Skeletal muscle cell (primary cell): ENCODE results near the gene CPEB2.

Source experiments
- DNase-seq: peaks from one replicate; pipeline ENCODE4 v3.0.0-alpha.2; 2010; ENCODE audit warnings: low read depth
- H3K4me3 ChIP-seq: 2 replicates; pipeline ENCODE4 v1.5.1; 2011; ENCODE audit warnings: low read depth, mild to moderate bottlenecking, control low read depth, low read length, moderate library complexity

CPEB2 gene

DNA sequence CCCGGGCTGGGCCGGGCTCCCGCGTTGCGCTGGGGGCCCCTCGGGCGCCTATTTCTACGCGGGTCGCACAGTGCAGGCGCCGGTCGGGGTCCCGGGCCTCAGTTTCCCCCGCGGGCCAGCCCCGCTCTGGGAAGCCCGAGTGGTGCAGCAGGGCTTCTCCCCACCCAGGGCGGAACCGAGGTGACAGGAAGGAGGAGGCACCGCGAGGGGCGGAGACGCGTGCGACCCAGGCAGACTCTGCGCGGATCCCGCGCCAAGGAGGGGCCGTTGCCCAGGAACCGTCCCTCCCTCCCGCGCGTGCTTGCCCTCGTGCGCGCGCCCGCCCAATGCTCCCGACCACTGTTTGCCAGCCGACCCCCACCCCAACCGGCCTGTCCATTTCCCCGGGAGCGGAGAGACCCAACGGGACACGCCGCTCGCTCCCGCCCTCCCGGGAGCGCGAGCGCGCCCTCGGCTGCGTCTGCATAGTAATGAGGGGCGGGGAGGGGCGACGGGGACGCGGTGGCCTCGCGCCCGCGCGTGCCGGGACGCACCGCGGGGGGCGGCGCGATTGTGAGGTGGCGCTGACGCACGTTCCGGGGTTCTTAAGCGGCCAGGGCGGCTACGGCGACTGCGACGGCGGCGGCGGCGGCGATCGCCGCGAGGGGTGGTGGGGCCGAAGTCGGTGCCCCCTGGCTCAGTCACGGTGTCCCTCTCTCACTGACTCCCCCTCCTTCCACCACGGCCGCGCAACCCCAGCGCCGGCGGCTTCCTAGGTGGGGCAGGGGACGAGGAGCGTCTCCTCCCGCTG lies at the start of gene CPEB2:
TSS of gene CPEB2 (plus strand) at position 613 of the 790 bp plus-strand sequence. CDS start 193 bp downstream, outside the sequence.
- DNase-seq, result peak; percentile 96
- peak within 1 kb of the TSS; percentile 87 for H3K4me3 ChIP-seq

DNA sequence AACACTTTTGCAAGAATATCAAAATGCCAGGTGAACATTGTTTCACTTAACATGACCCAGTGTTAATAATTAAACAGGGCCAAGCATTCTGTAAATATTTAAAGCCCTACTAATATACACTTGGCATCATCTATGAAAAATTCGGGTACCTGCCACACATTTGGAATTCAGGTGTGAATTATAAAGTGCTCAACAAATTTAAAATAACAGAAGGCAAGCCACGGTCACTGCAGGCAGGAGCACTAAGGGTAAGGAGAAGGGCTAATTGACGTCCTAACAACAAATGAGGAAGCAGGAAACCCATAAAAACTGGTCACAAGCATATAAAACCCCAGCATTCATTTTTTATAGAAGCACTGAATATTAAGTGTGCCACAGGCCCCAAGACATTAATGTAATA lies 43.8 kb upstream of the CPEB2 start:
- no peak overlapping the region for H3K4me3 ChIP-seq
- no peak for DNase-seq

DNA sequence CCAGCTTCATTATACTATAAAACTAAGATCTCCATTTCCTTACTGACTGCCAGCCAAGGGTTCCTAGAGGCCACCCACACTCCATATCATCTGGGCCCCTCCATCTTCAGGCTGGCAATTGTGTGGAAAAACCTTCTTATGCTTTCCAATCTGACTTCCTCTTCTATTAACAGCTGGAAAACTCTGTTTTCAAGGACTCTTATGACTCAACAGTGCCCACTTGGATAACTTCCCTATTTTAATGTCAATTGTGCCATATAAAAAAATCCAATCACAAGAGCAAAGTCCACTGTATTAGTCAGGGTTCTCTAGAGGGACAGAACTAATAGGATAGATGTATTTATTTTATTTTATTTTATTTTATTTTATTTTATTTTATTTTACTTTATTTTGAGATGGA lies 41.0 kb upstream of the CPEB2 start:
- no peak for DNase-seq
- H3K4me3 ChIP-seq, result no peak overlapping the region

DNA sequence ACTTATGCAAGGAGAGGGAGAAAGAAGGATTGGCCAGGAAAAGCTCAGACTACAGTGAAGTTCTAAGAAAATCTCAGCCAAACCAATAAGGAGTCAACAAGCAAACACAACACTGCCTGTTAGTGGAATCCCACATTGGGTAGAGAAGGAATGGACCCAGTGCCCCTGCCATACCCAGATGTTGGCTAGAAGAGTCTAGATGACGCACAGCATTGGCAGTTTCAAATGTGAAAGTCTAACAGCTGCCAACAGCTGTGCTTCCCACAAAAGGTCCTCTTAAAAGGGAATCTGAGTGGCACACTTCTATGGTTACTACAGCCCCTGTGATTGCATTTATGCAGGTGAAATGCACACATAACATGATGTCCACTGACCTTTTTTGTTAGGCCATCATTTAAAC lies 37.2 kb upstream of the CPEB2 start:
- DNase-seq, result no peak
- no peak overlapping the region for H3K4me3 ChIP-seq

DNA sequence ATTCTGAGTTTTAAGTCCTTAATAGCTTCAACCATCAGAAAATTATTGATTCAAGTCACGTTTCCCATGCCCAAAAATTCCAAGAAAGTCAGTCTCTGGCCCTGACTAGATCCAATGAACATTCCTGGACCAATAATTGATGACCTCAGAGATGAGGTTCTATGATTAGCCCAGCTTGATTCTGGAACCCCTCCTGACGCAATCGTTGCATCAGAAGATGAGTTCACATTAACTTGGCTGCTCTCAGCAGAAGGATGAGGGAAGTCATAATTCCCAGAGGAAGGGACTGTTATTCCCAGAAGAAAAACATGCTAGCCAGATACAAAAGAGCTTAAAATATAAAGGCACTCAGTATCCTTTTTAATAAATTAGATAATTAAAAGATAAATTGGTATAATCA lies 34.3 kb upstream of the CPEB2 start:
- H3K4me3 ChIP-seq, result no peak overlapping the region

DNA sequence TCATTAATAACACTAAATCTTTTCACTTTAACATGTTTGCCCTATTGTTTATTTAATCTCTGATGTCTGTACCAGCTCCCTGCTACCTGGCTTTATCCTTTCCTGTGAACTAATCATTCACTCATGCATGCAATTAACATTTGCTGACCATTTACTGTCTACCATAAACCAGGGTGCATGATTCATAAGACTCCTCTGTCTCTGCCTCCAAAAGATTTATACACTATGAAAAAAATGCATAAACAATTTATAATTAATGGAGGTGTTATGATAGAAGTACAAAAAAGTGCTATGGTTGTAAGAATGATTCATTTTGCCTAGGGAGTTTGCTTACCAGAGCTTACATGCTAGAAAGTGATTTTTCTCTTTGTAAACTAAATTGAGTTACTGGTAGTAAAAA lies 24.5 kb upstream of the CPEB2 start:
- no peak for DNase-seq
- H3K4me3 ChIP-seq, result no peak overlapping the region

More for the DNA sequence above, 34.3 kb upstream of the CPEB2 start:
- peak; percentile 15 for DNase-seq

DNA sequence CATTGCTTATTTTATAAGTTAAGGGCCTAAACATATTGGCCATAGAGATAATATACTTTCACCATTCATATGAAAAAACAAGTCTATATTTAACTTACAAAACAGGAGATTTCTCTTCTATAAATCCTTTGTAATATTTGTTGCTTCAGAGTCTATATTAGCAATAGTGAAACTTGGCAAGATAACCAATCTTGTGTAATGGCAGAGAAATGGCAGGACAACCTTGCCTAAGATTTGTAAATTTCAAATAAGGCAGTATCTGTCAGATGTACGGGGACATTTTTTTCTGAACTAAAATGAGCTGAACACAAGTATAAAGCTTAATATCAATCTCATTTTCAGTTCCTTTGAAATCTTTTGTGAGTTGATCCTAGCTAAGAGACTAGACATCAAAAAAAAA lies 17.8 kb upstream of the CPEB2 start:
- H3K4me3 ChIP-seq, result no peak overlapping the region
- no peak for DNase-seq

DNA sequence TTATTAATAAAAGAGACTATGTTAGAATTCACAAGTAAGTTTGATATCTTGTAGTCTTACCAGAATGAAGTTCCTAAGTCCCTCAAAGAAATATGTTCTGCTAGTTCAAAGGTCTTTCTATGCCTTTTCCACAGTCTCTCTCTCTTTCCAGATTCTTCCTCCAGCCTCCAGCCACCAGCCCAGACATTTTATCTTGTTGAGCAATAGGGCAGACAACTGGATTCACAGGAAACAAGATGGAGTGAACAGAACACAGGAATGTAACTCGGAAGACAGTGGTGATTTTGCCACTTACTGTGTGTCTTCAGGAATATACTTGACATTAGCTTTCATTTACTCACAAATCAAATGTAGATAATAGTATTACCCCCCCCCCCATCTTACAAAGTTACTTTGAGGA lies 17.1 kb upstream of the CPEB2 start:
- DNase-seq, result no peak
- H3K4me3 ChIP-seq, result no peak overlapping the region

DNA sequence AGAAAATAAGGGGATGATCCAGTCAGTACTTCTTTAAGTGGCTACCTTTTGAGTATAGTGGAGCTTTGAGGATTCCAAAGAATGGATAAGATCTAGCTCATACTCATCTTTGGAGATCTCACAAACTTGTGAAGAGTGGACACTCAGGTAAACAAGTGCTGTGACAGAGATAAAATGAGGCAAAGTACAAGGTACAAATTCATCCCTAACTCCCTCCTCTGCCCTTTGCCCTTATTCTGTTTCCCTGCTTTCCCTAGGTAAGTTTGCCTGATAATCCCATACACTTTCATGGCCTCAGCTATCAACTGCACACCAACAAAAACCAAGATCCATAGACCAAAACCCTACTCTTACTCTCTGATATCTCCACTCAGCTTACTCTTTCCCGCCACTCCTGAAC lies 16.4 kb upstream of the CPEB2 start:
- H3K4me3 ChIP-seq, result no peak overlapping the region

DNA sequence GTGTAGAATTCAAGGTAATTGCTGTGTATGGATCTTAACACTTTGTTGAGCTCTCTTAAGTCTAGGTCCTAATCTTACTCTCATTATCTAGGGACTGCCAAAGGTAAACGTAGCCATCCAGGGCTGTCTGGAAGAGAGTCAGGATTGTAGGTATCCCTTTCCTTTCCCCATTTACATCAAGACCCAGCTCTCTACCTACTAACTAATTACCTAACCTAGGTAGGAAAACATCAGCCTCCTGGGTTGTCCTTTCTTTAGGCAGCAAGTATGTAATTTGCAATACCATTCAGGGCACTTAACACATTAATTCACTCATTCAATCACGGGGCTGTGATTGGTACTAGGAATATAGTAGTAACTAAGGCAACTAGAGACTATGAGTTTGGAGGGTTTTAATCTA lies 15.2 kb upstream of the CPEB2 start:
- no peak for DNase-seq
- no peak overlapping the region for H3K4me3 ChIP-seq

More for the DNA sequence above, 16.4 kb upstream of the CPEB2 start:
- DNase-seq, result no peak

DNA sequence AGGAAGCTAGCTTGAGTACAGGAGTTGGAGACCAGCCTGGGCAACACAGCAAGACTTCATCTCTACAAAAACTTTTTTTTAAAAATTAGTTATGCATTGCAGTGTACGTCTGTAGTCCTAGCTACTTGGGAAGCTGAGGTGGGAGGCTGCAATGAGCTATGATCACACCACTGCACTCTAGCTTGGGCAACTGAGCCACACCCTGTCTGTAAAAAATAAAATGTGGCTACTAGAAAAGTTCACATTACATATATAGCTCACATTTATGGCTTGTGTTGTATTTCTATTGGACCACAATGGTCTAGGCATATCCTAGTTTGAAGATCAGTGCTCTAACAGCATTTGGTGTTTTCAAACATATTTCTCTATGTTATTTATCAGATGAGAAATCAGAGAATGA lies 11.8 kb upstream of the CPEB2 start:
- DNase-seq, result no peak
- no peak overlapping the region for H3K4me3 ChIP-seq

DNA sequence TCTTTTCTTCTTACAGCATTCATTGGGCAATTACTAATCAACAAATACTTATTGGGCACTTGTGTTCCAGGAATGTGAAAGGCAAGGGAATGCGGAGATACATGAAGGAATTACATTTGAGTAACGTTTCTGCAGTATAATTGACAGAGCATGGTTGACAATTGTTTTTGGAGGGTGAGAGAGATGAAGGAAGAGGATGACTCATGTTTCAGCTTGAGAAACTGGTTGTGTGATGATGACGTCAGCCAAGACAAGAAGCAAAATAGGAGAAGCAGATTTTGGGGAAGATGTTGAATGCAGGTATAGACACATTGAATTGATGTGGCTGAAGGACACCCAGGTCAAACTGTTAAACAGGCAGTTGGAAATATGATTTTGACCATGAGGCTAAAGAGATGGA lies 8.0 kb upstream of the CPEB2 start:
- no peak for DNase-seq
- H3K4me3 ChIP-seq, result no peak overlapping the region

DNA sequence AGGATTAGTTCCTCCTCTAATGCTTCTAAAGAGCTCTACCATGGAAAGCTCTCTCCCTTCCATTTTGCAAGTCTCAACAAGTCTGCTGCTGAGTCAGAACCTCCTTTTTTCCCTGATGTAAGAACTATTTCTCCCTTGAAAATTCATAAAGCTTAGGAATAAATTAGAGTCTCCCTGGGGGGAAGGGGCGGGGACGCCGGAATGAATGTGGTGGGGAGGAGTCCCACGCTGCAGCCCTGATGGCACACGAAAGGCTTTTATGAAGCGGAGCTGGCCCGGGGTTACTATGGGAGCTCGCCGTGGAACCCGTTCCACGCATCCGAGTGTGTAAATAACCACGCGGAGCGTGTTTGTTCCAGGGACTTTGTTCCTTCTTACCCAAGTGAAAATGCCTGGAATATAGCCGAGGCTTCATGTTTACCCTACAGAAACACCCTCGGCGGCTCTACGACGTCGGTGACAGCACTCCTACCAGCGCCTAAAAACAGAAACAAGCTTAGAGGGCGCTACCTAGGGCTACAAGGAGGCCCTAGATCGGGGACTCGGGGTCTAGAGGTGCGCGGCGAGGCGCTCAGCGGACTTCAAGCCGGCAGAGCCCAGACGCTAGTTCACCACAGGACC lies 923 bp upstream of the CPEB2 start:
- DNase-seq, result peak; percentile 79

DNA sequence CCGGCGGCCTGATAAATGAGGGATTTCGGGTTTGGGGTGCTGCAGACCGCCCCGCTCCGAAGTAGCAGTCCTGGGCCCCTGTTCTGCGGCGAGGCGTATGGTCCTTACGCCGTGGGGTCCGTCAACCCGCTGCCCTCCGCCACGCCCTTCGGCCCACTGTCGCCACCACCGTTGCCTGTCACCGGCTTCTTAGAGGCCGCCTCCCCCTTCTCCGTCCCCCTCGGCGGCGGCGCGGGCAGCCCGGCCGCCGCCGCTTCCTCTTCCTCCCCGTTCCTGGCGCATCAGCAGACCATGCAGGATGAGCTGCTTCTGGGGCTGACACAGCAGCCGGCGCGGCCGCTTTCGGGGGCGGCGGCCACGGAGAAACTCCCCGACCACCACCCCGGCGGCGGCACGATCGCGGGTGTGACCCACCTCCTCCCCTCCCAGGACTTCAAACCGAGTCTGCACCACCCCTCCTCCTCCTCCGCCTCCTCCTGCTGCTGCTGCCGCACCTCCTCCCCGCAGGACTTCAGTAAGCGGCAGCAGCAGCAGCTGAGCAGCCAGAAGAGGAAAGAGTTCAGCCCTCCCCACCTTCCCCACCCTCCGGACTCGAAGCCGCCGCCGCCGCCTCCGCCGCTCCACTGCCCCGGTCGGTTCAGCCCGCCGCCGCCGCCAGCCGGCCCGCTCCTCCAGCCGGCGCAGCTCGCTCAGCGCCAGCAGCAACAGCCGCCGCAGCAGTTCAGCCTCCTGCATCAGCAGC lies 549 bp downstream of the CPEB2 start:
- peak overlapping the region; percentile 87 for H3K4me3 ChIP-seq
- DNase-seq, result peak; percentile 75

More for the DNA sequence above, 923 bp upstream of the CPEB2 start:
- peak overlapping the region; percentile 87 for H3K4me3 ChIP-seq

DNA sequence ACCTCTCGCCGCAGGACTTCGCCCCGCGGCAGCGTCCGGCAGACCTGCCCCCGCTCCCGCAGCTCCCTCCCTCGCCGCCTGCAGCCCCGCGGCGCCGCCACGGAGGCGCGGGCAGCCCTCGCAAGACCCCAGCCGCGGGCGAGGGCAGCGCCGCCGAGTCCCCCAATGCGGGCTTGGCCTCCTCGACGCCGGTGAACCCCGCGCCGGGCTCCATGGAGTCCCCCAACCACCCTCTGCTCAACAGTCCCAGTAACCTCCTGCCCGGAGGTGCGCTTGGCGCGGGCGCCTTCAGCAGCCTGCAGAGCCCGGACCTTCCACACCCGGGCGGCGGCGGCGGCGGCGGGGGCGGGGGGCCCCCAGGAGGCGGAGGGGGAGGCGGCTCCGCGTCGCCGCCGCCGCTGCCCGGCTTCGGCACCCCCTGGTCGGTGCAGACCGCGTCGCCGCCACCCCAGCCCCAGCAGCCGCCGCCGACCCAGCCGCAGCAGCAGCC lies 1.2 kb downstream of the CPEB2 start:
- no peak for DNase-seq
- H3K4me3 ChIP-seq, result peak overlapping the region; percentile 87

DNA sequence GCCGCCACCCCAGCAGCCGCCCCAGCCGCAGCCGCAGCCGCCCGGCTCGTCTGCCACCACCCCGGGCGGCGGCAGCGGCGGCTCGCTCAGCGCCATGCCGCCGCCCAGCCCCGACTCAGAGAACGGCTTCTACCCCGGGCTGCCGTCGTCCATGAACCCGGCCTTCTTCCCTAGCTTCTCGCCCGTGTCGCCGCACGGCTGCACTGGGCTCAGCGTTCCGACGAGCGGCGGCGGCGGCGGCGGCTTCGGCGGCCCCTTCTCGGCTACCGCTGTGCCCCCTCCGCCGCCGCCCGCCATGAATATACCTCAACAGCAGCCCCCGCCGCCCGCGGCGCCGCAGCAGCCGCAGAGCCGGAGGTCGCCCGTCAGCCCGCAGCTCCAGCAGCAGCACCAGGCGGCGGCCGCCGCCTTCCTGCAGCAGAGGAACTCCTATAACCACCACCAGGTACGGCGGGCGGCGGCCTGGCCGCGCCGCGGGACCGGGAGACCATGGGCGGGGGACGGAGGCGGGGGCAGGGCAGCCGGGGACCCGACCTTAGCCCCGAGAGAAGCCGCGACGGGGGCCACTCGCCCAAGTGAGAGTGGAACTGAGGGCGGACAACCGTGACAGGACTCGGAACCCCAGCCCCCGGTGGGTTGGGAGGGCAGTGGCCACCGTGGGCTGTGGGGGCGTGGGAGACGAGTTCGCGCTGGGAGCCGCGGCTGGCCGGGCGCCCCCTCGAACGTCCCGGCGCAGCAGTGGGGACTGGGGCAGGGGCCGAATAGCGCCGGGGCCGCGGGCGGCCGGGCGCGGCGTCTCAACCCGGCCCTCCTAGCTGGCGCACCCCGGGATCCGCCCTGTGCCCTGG lies 1.8 kb downstream of the CPEB2 start:
- DNase-seq, result no peak
- peak overlapping the region; percentile 87 for H3K4me3 ChIP-seq

DNA sequence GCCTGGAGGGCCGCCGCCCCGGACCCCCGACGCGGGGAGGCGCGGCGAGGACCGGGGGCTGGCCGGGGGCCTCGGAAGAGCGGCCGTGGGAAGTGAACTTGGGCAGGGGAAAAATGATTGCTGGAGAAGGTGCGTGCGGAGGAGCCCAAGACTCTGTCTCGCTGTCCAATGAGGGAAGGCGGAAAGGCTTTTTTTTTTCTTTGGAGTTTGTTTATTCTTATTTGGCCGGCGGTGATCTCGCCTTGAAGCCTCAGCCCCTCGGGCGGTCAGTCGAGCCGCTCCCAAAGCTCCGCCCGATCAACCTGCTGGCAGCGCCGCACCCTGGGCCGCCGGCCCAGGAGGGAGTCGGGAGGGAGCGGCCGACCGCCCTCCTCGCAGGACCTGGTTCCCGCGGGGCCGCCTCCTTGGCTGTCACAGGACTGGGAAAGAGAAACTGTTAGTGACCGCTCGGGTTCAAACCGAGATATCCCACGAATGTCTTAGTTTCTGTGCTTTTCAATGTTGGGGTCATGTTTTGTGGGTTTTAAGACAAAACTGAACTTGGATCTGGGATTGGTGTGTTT lies 2.5 kb downstream of the CPEB2 start:
- H3K4me3 ChIP-seq, result peak overlapping the region; percentile 87
- DNase-seq, result no peak

DNA sequence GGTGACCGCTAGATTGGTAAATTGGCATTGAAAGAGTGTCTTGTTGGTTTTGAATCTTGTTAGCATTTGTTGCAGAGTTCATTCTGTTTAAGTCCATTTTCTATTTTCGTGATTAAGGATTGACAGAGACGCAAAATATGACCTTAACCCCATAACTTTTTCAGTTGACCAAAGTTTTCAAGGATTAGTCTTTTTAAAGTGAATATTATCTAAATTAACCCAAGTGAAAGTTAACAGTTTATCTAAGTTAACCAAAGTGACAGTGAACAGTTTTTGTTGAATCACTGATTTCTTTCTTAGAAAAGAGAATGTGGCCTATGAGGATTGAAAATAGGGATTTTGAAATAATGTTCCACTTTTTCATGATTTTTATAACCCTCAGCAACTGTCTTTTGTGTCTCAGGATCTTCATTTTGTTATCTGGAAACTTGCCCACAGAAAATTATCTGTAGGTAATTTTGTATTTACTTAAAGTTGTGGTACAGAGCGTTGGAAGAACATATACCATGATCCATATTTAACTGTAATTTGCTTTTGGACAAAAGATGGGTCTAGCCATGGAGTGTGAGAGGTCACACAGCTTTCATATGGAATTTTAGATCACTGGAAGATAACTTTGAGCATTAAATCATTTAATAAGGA lies 3.3 kb downstream of the CPEB2 start:
- H3K4me3 ChIP-seq, result peak overlapping the region; percentile 87
- DNase-seq, result no peak
